CD4-positive, alpha-beta T cell (primary cell): Measurements from ENCODE around the gene GIPC1. TPM values are rescaled to one million over a fixed set of nuclear protein-coding genes. Genes with fewer than 3 reads are reported as not detected.

Experiments
- ATAC-seq: fragments of 200-7000 bp; cut with Tn5 transposase; one replicate; pipeline ENCODE4 v1.10.0; 2022; ENCODE audit warnings: mild to moderate bottlenecking; ENCODE audit not compliant: poor library complexity
- CTCF ChIA-PET: fragments of 350-600 bp; sonication (Branson Sonifier 250); formaldehyde crosslinking; loops from one replicate; lab custom pipeline; 2021; ENCODE audit warnings: antibody characterized with exemption, inconsistent platforms; lab: Charles Lee
- POLR2A ChIA-PET: fragments of 350-600 bp; sonication (Branson Sonifier 250); formaldehyde crosslinking; loops from one replicate; lab custom pipeline; 2021; ENCODE audit warnings: antibody characterized with exemption, inconsistent platforms; lab: Charles Lee
- DNase-seq, 14 experiments: peaks; one replicate each; pipeline ENCODE4 v3.0.0-alpha.2; 2013 to 2020; ENCODE audit warnings: mixed read lengths in 2 of 14
- H3K27ac ChIP-seq, 2 donors: one replicate each; pipeline versions ENCODE4 v1.5.1 to v1.7.0; 2013; ENCODE audit warnings: low read length in 2 of 2, low read depth in 1 of 2, mild to moderate bottlenecking in 1 of 2
- H3K27me3 ChIP-seq, 2 experiments: 1 replicate in 1 of 2; 2 replicates in 1 of 2; pipeline versions ENCODE4 v1.6.1 to v1.7.0; 2013; ENCODE audit warnings: low read length in 2 of 2, control low read depth in 1 of 2, mild to moderate bottlenecking in 1 of 2, moderate library complexity in 1 of 2; ENCODE audit not compliant: insufficient read depth in 2 of 2, control insufficient read depth in 1 of 2
- H3K36me3 ChIP-seq: one replicate; pipeline ENCODE4 v1.6.1; 2013; ENCODE audit warnings: low read length, control low read depth; ENCODE audit not compliant: insufficient read depth
- H3K4me1 ChIP-seq: one replicate; pipeline ENCODE4 v1.6.1; 2013; ENCODE audit warnings: low read length, control low read depth; ENCODE audit not compliant: insufficient read depth
- H3K4me3 ChIP-seq: one replicate; pipeline ENCODE4 v1.5.1; 2013; ENCODE audit warnings: mild to moderate bottlenecking, low read length, moderate library complexity
- H3K9me3 ChIP-seq, 2 experiments: 1 replicate in 1 of 2; 2 replicates in 1 of 2; pipeline versions ENCODE4 v1.6.1 to v1.7.0; 2013; ENCODE audit warnings: low read length in 2 of 2, mild to moderate bottlenecking in 2 of 2, control low read depth in 1 of 2, moderate library complexity in 1 of 2; ENCODE audit not compliant: control insufficient read depth in 1 of 2, insufficient read depth in 1 of 2
- H3K27ac Mint-ChIP-seq: one replicate; pipeline ENCODE4 v1.8.0; 2020; ENCODE audit warnings: mixed read lengths
- H3K27me3 Mint-ChIP-seq: one replicate; pipeline ENCODE4 v1.8.0; 2021; ENCODE audit warnings: mixed read lengths
- H3K36me3 Mint-ChIP-seq: one replicate; pipeline ENCODE4 v1.8.0; 2021; ENCODE audit warnings: low read depth, mixed read lengths
- H3K4me1 Mint-ChIP-seq: one replicate; pipeline ENCODE4 v1.8.0; 2021; ENCODE audit warnings: low read depth, mixed read lengths
- H3K4me3 Mint-ChIP-seq: one replicate; pipeline ENCODE4 v1.8.0; 2020; ENCODE audit warnings: mild to moderate bottlenecking, mixed read lengths
- H3K9me3 Mint-ChIP-seq: one replicate; pipeline ENCODE4 v1.8.0; 2020; ENCODE audit warnings: mixed read lengths
- CTCF ChIP-seq: fragments of 200-600 bp; IDR thresholded peaks from one replicate; pipeline ENCODE4 v1.8.0; 2022; ENCODE audit warnings: antibody characterized with exemption, mild to moderate bottlenecking
- intact Hi-C, 2 experiments: fragments of 100-400 bp; cut with DNase I in 1 of 2; cut with micrococcal nuclease in 1 of 2; formaldehyde crosslinking; loops; one replicate each; pipeline versions ENCODE4 v1.15.1 to v1.9.0; 2023 to 2025; cut with DNase I, micrococcal nuclease
- total RNA-seq, 174 experiments: library from RNA in 2 of 174; stranded (reverse) in 2 of 174; gene quantifications; one replicate each; pipeline ENCODE4 v1.2.3 and lab custom pipeline; 2021 to 2026

The GIPC1 gene
- total RNA-seq, 2 experiments from 2014 or later = 17.8 to 21.0 TPM

GRCh38 chr19:14480700-14481079 is 15.2 kb downstream of the GIPC1 start:
- Mint-ChIP-seq H3K27ac (no peak overlapping the region), H3K4me1 (peaks cover 12% of the 10 kb centered on the region), H3K36me3 (no peaks in the 10 kb centered on the region), H3K9me3 (no peaks in the 10 kb centered on the region), H3K4me3 (no peak overlapping the region), H3K27me3 (peaks cover 12% of the 10 kb centered on the region)
- POLR2A ChIA-PET = interaction anchor here (1.1 to 2.5 kb wide), 3 partner anchors 37 to 344 kb away, joined by 3 to 9 read pairs (median 3); partner anchors contain the start of genes ASF1B and DNAJB1
- CTCF ChIA-PET = interaction anchor here (1.0 to 2.0 kb wide), 6 partner anchors 11 to 76 kb away, joined by 3 to 6 read pairs (median 4); partner anchors contain the start of genes DNAJB1 and GIPC1
- Histone ChIP-seq H3K9me3 (no peaks in the 10 kb centered on the region), H3K36me3 (peaks cover 32% of the 10 kb centered on the region), H3K4me1 (peaks cover 15% of the 10 kb centered on the region), H3K4me3 (no peak overlapping the region), H3K27me3 (no peaks in the 10 kb centered on the region), H3K27ac (no peak overlapping the region)
- no peak for DNase-seq
- no peak for ATAC-seq
- TF ChIP-seq CTCF = no peak
- intact Hi-C loops = loop anchor here (2.0 to 10.0 kb wide), 3 partner anchors 342 to 606 kb away; partner anchors contain the start of genes ASF1B (in 1 of the 2) and NANOS3 (in 1 of the 2)

- no peak overlapping the region for H3K4me3 ChIP-seq
- no peaks in the 10 kb centered on the region for H3K9me3 Mint-ChIP-seq
- no peaks in the 10 kb centered on the region for H3K36me3 Mint-ChIP-seq
- H3K27me3 ChIP-seq = peaks cover under 1 to 3% of the 10 kb centered on the region in 2 experiments
- peaks cover 15% of the 10 kb centered on the region for H3K4me1 Mint-ChIP-seq
- peak; percentile 87 for TF ChIP-seq CTCF
- H3K9me3 ChIP-seq = no peaks in the 10 kb centered on the region
- H3K27ac Mint-ChIP-seq = no peak overlapping the region
- H3K4me3 Mint-ChIP-seq = no peak overlapping the region
- DNase-seq (peak; percentile 45 to 82 (median 64)), ATAC-seq (peak; percentile 62)
- H3K27me3 Mint-ChIP-seq = peaks cover 13% of the 10 kb centered on the region
- H3K27ac ChIP-seq = no peak overlapping the region
- H3K4me1 ChIP-seq = peaks cover 21% of the 10 kb centered on the region
- ChIA-PET POLR2A (interaction anchor here (1.0 to 2.5 kb wide), 4 partner anchors 38 to 344 kb away, joined by 3 to 9 read pairs (median 4); partner anchors contain the start of genes ASF1B and DNAJB1), CTCF (interaction anchor here (0.9 to 2.0 kb wide), 12 partner anchors 12 to 332 kb away, joined by 3 to 6 read pairs (median 3); partner anchors contain the start of genes DNAJB1 and GIPC1)
- intact Hi-C loops = loop anchor here (2.0 to 10.0 kb wide), 4 partner anchors 341 to 605 kb away; partner anchors contain the start of genes ASF1B (in 1 of the 2) and NANOS3 (in 1 of the 2)
- peaks cover 32% of the 10 kb centered on the region for H3K36me3 ChIP-seq
These were observed 15.8 kb downstream of the GIPC1 start for GRCh38 chr19:14479975-14480699.

GRCh38 chr19:14479309-14479974 is 16.5 kb downstream of the GIPC1 start:
- intact Hi-C loops = loop anchor here in 1 of 2 experiments (10.0 kb wide), 1 partner anchor 595 kb away; no protein-coding TSS in a partner anchor
- peaks cover 22% of the 10 kb centered on the region for H3K4me1 Mint-ChIP-seq
- Histone ChIP-seq H3K27ac (no peak overlapping the region), H3K4me1 (peaks cover 27% of the 10 kb centered on the region), H3K9me3 (no peaks in the 10 kb centered on the region), H3K36me3 (peaks cover 32% of the 10 kb centered on the region), H3K27me3 (peaks cover 8 to 10% of the 10 kb centered on the region in 2 experiments), H3K4me3 (no peak overlapping the region)
- H3K9me3 Mint-ChIP-seq = no peaks in the 10 kb centered on the region
- ATAC-seq (no peak), DNase-seq (no peak)
- ChIA-PET POLR2A (interaction anchor here (1.0 to 2.5 kb wide), 3 partner anchors 39 to 343 kb away, joined by 3 to 9 read pairs (median 4); partner anchors contain the start of genes ASF1B and DNAJB1), CTCF (interaction anchor here (0.6 to 2.0 kb wide), 13 partner anchors 12 to 331 kb away, joined by 3 to 6 read pairs (median 3); partner anchors contain the start of genes DNAJB1 and GIPC1)
- no peak overlapping the region for H3K4me3 Mint-ChIP-seq
- no peak overlapping the region for H3K27ac Mint-ChIP-seq
- no peaks in the 10 kb centered on the region for H3K36me3 Mint-ChIP-seq
- no peak for TF ChIP-seq CTCF
- H3K27me3 Mint-ChIP-seq = peaks cover 19% of the 10 kb centered on the region
